Esophagus squamous epithelium (tissue), 5 donors: ENCODE data around the gene HMMR. TPM values are rescaled to one million over a fixed set of nuclear protein-coding genes. Genes with fewer than 3 reads are reported as not detected.

Experiments used
- DNase-seq: peaks from one replicate; lab custom pipeline; 2025; lab: John Stamatoyannopoulos, UW
- H3K27ac ChIP-seq, 4 donors: fragments of 200-600 bp; sonication (generic); one replicate each; pipeline ENCODE4 v1.5.1; 2016 to 2019; ENCODE audit warnings: mild to moderate bottlenecking in 1 of 4
- H3K27me3 ChIP-seq, 4 donors: fragments of 200-600 bp; sonication (generic); 1 replicate in 3 of 4; 2 replicates in 1 of 4; pipeline versions ENCODE4 v1.5.1 to v1.6.0; 2017 to 2021; ENCODE audit warnings: antibody characterized with exemption in 1 of 4
- H3K36me3 ChIP-seq, 3 donors: fragments of 200-600 bp; sonication (generic); one replicate each; pipeline ENCODE4 v1.5.1; 2016 to 2019
- H3K4me1 ChIP-seq, 3 donors: fragments of 200-600 bp; sonication (generic); one replicate each; pipeline ENCODE4 v1.5.1; 2017 to 2019
- H3K4me3 ChIP-seq, 4 donors: fragments of 200-600 bp; sonication (generic); 1 replicate in 3 of 4; 2 replicates in 1 of 4; pipeline ENCODE4 v1.5.1; 2016 to 2019; ENCODE audit warnings: mild to moderate bottlenecking in 2 of 4, moderate library complexity in 1 of 4
- H3K9me3 ChIP-seq, 3 donors: fragments of 200-600 bp; sonication (generic); one replicate each; pipeline ENCODE4 v1.5.1; 2016 to 2019
- CTCF ChIP-seq, 6 experiments: fragments of 450-650 bp in 4 of 6; fragments of 200-600 bp in 2 of 6; sonication (generic) in 2 of 6; IDR thresholded peaks; one replicate each; pipeline ENCODE4 v1.5.1; 2016 to 2019; ENCODE audit warnings: antibody characterized with exemption in 6 of 6, mild to moderate bottlenecking in 4 of 6, moderate library complexity in 4 of 6
- POLR2A ChIP-seq, 4 donors: fragments of 450-650 bp; IDR thresholded peaks; one replicate each; pipeline ENCODE4 v1.6.1; 2017; ENCODE audit warnings: antibody characterized with exemption in 4 of 4, mild to moderate bottlenecking in 4 of 4, moderate library complexity in 3 of 4
- WGBS, 2 donors: methylation state at CpG; one replicate each; pipeline ENCODE4 v1.1.5; 2018; 5-methylcytosine and 5-hydroxymethylcytosine counted together
- intact Hi-C: fragments of 100-400 bp; cut with DNase I; formaldehyde crosslinking; loops from one replicate; pipeline ENCODE4 v1.15.0; 2022
- total RNA-seq, 4 donors: library from RNA; depleted of rRNA; stranded (reverse); fragments of >200 nt; gene quantifications; one replicate each; pipeline ENCODE4 v1.1.0, GENCODE V29; 2016
- donor health status: DM: yes; HTN: yes; CAD: no.

Gene HMMR
- total RNA-seq, 4 donors from 2014 or later = 3.2 to 23.7 (median 11.1) TPM

DNA sequence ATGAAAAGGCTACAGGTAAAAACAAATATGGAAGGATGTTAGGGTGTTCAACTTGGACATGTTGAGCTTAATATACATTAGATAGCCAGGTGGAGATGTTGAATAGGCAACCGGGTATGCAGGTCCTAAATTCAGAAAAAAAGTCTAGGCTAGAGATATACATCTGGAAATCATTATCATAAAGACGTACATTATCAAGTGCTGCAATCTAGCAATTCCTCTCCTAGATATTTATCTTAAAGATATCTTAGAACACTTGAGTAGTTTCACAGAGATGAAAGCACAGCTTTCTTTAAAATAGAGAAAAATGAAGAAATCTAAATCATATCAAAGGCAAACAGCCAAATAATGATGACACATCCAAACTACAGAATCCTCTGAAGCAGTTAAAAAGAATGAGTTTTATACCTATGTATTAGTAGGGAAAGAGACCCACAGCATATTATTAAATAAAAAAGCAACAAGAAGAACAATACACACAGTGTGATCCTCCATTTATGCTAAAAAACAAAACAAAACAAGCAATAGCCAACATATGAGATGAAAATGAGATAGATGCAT lies 4.3 kb upstream of the HMMR start:
- H3K27ac ChIP-seq = no peak overlapping the region
- H3K27me3 ChIP-seq = no peaks in the 10 kb centered on the region
- H3K4me1 ChIP-seq = peaks cover 10 to 26% (median 11%) of the 10 kb centered on the region in 3 donors
- intact Hi-C loops = loop anchor here (10.0 kb wide), 1 partner anchor 59 kb away; no protein-coding TSS in a partner anchor
- no peak for DNase-seq
- no peak for TF ChIP-seq CTCF (IDR thresholded peaks at IDR 0.05)
- no peak for TF ChIP-seq POLR2A (IDR thresholded peaks at IDR 0.05)
- 87 to 90% methylated on average over 2 of the region's 2 CpGs for WGBS, 2 donors
- H3K9me3 ChIP-seq = no peaks in the 10 kb centered on the region
- peaks cover 0 to 57% (median 0%) of the 10 kb centered on the region in 3 donors for H3K36me3 ChIP-seq
- H3K4me3 ChIP-seq = no peak overlapping the region

DNA sequence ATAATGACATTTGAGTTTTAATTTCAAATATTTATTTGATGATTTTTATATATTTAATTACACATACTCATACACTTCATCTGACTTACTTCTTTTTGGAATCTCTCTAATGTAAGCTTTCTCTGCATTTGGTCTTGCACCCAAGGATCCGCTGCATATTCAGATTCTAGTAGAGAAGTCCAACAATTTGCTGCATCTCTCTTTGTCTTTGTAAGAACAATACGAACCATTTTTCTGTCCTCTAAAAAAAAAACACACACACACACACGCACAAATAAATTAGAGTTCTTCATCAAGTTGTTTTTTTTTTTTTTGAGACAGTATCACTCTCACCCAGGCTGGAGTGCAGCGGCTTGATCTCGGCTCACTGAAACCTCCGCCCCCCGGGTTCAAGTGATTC lies 3.6 kb upstream of the HMMR start:
- intact Hi-C loops = loop anchor here (10.0 kb wide), 1 partner anchor 58 kb away; no protein-coding TSS in a partner anchor
- DNase-seq = no peak
- H3K27me3 ChIP-seq = no peaks in the 10 kb centered on the region
- 90 to 96% methylated on average over 7 of the region's 7 CpGs for WGBS, 2 donors
- TF ChIP-seq POLR2A (IDR thresholded peaks at IDR 0.05) = no peak
- TF ChIP-seq CTCF (IDR thresholded peaks at IDR 0.05) = no peak
- H3K4me3 ChIP-seq = no peak overlapping the region
- H3K4me1 ChIP-seq = peaks cover 12 to 33% (median 14%) of the 10 kb centered on the region in 3 donors
- no peaks in the 10 kb centered on the region for H3K9me3 ChIP-seq
- peaks cover 0 to 50% (median 0%) of the 10 kb centered on the region in 3 donors for H3K36me3 ChIP-seq
- H3K27ac ChIP-seq = no peak overlapping the region

- H3K36me3 ChIP-seq = peaks cover 0 to 31% (median 0%) of the 10 kb centered on the region in 3 donors
- peak overlapping the region; percentile 57 to 82 (median 74) for H3K4me3 ChIP-seq
- peak overlapping the region; percentile 92 to 97 (median 96) for H3K27ac ChIP-seq
- H3K4me1 ChIP-seq = peaks cover 12 to 45% (median 18%) of the 10 kb centered on the region in 3 donors
- no peak for DNase-seq
- no peaks in the 10 kb centered on the region for H3K9me3 ChIP-seq
- TF ChIP-seq CTCF (IDR thresholded peaks at IDR 0.05) = no peak
- TF ChIP-seq POLR2A (IDR thresholded peaks at IDR 0.05) = no peak
- intact Hi-C loops = loop anchor here (10.0 kb wide), 1 partner anchor 56 kb away; no protein-coding TSS in a partner anchor
- H3K27me3 ChIP-seq = no peaks in the 10 kb centered on the region
- WGBS, 2 donors = 24 to 29% methylated on average over 6 of the region's 6 CpGs
These were observed 1.6 kb upstream of the HMMR start for GRCh38 chr5:163458778-163459385.

DNA sequence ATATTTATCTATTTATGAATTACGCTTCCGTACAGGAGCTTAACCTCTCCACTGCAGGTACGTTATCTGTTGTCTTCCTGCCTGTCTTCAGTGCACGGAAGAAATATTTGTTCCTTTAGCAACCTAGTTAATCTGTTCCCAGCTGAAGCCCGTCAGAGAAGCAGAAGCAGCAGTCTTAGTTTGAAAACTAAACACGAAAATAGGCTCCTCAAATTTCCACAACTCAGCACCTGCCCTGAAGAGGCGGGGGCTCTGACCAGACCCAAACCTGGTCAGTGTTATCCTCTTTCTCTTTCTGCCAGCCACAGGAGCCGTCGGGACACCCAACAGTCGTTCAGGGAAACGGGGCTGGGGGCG lies 992 bp upstream of the HMMR start:
- H3K36me3 ChIP-seq = peaks cover 0 to 25% (median 0%) of the 10 kb centered on the region in 3 donors
- H3K4me1 ChIP-seq = peaks cover 12 to 45% (median 18%) of the 10 kb centered on the region in 3 donors
- no peaks in the 10 kb centered on the region for H3K9me3 ChIP-seq
- H3K4me3 ChIP-seq = peak overlapping the region; percentile 57 to 82 (median 74)
- 0% methylated on average over 7 to 12 of the region's 12 CpGs for WGBS, 2 donors
- intact Hi-C loops = loop anchor here (10.0 kb wide), 1 partner anchor 55 kb away; no protein-coding TSS in a partner anchor
- H3K27ac ChIP-seq = peak overlapping the region; percentile 92 to 97 (median 96)
- no peak for DNase-seq
- H3K27me3 ChIP-seq = no peaks in the 10 kb centered on the region
- no peak for TF ChIP-seq POLR2A (IDR thresholded peaks at IDR 0.05)
- TF ChIP-seq CTCF (IDR thresholded peaks at IDR 0.05) = no peak
